HG03354 (cell line): ENCODE data around the gene ZPBP2.
"Not testable (repeated sequence)": the region's sequence is repeated elsewhere in the genome, so short reads cannot be mapped to it uniquely, and the experiment has no call there.

Source experiments
- ATAC-seq: cut with Tn5 transposase; IDR thresholded peaks from one replicate; pipeline ENCODE4 v1.9.1; 2021; ENCODE audit warnings: mild to moderate bottlenecking; ENCODE audit not compliant: unreplicated experiment, poor library complexity, severe bottlenecking

ZPBP2 gene, protein sequence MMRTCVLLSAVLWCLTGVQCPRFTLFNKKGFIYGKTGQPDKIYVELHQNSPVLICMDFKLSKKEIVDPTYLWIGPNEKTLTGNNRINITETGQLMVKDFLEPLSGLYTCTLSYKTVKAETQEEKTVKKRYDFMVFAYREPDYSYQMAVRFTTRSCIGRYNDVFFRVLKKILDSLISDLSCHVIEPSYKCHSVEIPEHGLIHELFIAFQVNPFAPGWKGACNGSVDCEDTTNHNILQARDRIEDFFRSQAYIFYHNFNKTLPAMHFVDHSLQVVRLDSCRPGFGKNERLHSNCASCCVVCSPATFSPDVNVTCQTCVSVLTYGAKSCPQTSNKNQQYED

DNA sequence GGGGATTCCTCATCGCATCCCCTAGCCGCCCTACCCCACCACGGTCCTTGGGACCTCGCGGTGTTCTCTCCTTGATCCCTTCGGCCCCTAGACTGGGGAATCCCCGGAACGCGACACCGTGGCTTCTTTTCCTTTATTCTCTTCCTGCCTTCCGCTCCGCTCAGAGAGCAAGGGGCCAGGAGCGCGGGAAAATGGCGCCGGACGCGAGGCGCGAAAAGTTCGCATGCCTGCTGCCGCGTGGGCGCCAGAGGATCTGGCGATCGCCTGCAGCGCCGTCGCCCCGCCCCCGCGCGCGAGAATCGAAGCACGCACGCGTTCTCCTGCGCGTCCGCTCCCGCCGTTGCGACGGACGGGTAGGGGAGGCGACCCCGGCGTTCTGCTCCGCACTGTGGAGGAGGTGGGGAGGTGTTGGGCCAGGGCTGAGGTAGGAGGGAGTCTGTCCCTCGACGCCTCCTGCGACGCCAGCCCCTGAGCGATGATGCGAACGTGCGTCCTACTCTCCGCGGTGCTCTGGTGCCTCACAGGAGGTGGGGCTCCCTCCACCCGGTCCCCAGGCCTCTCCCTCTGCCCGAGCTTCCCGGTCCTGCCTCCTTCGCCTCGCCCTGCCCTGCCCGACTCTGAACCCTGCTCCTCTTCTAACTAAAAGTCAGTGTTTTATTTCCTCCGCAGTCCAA is at the start of gene ZPBP2:
ZPBP2 (plus strand) TSS at position 323 of the 674 bp plus-strand sequence; CDS start at position 476, 153 bp downstream.
- no peak for ATAC-seq

DNA sequence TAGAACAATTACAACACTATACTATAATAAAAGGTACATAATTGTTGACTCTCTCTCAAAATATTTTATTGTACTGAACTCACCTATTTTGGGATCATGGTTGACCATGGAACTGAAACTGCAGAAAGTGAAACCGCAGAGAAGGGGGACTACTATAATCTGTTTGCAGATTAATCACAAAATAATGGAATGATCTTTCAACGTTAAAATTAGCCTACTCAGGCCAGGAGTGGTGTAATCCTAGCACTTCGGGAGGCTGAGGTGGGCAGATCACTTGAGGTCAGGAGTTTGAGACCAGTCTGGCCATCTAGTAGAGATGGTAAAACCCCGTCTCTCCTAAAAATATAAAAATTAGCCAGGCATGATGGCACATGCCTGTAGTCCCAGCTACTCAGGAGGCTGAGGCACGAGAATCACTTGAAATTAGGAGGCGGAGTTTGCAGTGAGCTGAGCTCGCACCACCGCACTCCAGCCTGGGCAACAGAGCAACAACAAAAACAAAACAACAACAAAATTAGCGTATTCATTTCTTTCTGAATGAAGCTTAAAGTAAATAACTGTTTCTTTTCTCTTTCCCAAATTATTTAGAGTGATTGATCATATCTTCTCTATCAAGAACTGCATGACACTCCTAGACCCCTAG is 49.5 kb upstream of the ZPBP2 start:
- no peak for ATAC-seq

DNA sequence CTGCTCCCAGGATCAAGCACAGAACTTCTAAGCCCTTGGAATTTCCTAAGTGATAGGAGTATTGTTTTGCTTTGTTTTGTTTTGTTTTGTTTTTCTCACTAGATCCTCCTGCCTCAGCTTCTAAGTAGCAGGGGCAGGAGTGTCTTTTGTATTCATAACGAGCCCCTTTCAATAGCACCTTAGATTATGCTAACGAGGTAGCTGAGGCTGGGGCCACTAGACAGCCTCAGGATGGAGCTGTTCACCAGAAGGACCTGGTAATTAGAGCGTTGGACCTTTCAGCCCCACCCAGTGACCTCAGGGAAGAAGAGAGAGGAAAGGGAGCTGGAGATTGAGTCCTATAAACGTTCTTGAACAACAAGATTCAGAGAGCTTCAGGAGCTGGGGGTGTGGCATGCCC is 47.5 kb upstream of the ZPBP2 start:
- ATAC-seq: no peak

DNA sequence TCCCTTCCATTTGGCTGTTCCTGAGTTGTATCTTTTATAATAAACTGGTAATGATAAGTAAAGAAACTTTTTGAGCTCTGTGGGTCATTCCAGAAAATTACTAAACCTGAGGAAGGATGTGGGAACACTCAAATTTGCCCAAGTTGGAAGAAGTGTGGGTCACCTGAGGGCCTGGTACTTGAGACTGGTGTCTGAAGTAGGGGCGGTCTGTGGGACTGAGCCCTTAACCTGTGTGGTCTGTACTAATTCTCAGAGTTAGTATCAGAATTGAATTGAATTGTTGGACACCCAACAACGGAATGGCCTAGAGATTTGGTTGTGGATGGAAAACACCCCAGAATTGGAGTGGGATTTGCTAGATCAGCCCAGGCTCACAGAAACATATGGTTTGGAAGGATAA is 47.0 kb upstream of the ZPBP2 start:
- no peak for ATAC-seq

DNA sequence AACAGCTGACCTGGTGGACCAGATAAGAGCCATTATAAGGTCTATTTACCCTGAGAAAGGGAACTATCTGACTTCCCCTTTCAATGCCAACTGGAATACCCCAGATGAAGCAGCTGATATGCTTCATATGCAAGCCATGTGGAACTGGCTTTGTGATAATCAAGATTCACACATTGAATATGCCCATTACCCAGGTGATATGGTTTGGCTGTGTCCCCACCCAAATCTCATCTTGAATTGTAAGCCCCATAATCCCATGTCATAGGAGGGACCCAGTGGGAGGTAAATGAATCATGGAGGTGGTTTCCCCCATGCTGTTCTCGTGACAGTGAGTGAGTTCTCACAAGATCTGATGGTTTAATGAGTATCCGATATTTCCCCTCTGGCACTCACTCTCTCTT is 46.0 kb upstream of the ZPBP2 start:
- no peak for ATAC-seq

DNA sequence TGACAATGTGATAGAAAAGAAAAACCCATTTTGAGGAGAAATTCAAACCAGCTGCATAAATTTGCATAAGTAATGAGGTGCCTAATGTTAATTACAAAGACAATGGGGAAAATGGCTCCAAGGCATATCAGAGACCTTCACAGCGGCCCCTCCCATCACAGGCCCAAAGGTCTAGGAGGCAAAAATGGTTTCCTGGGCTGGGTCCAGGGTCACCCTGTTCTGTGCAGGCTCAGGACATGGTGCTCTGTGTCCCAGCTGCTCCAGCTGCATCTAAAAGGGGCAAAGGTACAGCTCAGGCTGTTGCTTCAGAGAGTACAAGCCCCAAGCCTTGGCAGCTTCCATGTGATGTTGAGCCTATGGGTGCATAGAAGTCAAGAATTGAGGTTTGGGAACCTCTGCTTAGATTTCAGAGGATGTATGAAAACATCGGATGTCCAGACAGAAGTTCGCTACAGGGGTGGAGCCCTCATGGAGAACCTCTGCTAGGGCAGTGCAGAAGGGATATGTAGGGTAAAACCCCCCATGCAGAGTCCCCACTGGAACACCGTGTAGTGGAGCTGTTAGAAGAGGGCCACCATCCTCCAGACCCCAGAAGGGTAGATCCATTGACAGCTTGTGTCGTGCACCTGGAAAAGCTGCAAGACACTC is 44.5 kb upstream of the ZPBP2 start:
- ATAC-seq: no peak

DNA sequence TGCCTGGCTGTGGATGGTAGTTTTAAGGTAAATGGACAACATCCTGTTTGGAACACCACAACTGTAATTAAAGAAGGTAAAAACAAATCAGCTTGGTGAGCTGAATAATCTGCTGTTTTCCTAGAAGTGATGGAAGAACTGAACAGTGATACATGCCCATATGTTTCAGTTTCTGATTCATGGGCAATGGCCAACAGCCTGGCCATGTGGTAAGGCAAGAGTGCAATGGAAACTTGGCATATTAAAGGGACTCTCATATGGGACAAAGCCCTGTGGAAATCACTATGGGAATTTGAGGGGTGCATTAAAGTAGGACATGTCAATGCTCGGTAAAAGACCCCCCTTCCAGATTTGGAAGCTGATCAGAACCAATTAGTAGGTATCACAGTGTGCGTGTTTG is 41.7 kb upstream of the ZPBP2 start:
- ATAC-seq: no peak

DNA sequence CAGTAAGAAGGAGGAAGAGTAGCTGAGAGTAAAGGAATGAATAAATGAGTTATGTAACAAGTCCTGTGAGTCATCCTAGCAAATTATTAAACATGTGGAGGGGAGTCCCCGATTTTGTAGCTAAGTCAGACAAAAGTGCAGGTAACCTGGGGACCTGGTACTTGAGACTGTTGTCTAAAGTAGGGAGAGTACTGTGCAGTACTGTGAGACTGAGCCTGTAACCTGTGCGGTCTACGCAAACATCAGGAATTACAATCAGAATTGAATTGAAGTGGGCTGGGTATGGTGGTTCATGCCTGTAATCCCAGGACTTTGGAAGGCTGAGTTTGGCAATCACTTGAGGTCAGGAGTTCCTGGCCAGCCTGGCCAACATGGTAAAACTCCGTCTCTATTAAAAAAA is 39.6 kb upstream of the ZPBP2 start:
- ATAC-seq: no peak

DNA sequence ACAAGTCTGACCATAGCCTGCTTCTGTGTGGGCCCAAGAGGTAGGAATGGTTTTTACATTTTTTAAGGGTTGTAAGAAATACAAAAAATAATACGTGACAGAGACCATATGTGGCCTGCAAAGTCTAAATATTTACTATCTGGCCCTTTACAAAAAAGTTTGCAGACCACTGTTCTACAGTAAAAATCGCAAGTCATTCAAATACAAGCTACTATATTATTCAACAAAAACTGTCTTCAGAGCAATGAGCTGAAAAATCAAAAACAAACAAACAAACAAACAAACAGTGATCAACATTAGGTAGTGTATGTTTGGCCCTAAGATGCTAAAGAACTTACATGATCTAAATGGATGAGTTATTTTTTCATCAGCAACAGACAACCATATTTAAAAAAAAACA is 36.4 kb upstream of the ZPBP2 start:
- ATAC-seq: no peak

DNA sequence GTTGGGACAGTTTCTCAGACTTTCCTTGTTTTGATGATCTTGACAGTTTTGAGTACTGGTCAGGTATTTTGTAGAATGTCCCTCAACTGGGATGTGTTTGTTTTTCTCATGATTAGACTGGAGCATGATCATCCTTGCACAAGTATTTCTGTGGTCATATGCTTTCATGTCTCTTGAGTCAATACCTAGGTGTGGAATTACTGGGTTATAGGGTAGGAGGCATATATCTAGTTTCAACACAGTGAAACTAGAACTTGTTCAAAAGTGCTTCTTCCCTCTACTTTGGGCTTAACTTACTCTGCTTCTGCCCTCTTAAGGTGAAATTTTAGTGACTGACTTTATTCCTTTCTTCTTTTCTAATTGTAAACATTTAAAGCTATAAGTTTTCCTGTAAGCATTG is 34.0 kb upstream of the ZPBP2 start:
- no peak for ATAC-seq

DNA sequence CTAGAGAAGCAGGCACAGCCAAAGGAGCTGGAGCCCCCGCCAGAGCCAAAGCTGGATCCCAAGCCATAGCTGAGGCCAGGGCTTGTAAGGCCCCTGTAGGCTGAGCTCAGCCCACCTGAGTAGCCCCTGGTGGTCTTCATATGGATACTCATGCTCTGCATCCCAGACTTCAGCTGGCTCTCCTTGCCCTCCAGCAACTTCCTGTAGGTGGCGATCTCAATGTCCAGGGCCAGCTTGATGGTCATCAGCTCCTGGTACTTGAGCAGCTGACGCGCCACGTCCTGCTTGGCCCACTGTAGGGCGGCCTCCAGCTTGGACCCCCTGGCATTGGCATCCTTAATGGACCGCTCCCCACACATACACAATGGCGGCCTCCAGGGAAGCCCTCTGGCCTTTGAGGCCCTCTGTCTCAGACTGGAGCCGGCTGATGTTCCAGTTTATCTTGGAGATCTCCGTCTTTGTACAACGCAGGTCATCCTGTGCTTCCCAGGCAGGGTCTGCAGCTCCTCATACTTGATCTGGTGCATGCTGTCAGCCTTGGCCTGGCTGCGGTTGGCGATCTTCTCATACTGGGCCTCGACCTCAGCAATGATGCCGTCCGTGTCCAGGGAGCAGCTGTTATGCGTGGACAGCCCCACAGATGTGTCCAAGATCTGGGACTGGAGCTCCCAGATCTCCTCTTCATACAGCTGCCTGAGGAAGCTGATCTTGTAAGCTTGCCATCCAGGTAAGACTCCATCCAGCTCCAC is 32.8 kb upstream of the ZPBP2 start:
- no peak for ATAC-seq

DNA sequence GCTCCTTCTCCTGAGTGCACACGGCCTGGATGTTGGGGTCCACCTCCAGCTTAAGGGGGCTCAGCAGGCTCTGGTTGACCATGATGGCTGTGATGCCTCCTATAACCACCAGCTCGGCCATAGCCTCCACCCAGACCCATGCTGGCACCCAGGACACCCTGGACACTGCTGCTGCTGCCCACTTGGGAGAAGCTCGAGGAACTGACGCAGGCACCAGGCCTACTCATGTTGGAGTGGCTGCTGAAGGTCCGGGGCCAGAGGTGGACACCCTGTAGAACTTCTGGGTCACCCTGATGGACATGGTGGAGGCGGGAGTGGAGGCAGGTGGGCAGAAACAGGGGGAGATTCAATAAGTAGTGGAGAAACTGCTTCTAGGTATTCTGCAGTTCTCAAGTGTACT is 31.9 kb upstream of the ZPBP2 start:
- no peak for ATAC-seq

DNA sequence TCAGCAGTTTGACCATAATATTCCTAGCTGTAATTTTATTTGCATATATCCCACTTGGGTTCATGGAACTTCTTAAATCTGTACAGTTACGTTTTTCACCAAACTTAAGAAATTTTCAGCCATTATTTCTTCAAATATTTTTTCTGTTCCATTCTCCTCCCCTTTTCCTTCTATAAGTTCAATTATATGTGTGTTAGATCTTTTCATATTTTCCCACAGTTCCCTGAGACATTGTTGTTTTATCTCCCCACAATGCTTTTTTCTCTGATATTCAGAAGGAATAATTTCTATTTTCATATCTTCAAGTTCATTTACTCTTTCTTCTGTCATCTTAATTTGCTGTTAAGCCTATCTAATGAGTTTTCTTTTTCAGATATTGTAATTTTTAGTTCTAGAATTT is 29.9 kb upstream of the ZPBP2 start:
- no peak for ATAC-seq

DNA sequence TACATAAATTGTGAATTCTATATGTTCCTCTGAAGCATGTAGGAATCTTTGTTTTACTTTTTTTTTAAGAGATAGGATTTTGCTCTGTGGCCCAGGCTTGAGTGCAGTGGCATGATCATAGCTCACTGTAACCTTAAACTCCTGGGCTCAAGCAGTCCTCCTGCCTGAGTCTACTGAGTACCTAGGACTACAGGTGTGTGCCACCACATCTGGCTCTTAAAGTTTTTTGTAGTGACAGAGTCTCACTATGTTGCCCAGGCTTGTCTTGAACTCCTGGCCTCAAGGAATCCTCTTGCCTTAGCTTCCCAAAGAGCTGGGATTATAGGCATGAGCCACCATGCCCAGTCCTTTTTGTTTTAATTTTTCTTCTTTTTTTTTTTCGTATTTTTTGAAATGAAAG is 29.2 kb upstream of the ZPBP2 start:
- no peak for ATAC-seq

DNA sequence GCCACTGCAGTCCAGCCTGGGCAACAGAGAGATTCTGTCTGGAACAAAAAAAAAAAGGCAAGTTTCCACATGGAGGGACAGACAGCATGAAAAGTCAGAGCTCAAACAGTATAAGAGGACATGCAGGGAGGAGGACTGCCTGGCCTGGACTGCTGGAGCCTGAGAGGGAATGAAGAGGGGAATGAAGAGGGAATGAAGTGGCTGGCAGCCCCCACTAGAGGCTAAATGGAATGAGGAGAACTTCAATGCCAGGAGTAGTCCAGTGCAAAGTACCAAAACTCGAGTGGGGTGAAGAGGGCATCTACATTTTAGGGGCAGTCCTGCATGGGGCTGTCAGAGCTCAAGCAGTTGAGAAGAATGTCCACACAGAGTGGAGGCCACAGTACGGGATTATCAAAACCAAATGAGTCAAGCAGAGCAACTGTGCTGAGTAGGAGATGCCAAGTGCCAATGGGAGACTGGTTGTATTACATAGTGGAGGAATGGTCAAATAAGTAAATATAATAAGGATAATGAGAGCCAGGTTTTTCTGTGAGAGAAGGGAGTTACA is 26.8 kb upstream of the ZPBP2 start:
- ATAC-seq: no peak

DNA sequence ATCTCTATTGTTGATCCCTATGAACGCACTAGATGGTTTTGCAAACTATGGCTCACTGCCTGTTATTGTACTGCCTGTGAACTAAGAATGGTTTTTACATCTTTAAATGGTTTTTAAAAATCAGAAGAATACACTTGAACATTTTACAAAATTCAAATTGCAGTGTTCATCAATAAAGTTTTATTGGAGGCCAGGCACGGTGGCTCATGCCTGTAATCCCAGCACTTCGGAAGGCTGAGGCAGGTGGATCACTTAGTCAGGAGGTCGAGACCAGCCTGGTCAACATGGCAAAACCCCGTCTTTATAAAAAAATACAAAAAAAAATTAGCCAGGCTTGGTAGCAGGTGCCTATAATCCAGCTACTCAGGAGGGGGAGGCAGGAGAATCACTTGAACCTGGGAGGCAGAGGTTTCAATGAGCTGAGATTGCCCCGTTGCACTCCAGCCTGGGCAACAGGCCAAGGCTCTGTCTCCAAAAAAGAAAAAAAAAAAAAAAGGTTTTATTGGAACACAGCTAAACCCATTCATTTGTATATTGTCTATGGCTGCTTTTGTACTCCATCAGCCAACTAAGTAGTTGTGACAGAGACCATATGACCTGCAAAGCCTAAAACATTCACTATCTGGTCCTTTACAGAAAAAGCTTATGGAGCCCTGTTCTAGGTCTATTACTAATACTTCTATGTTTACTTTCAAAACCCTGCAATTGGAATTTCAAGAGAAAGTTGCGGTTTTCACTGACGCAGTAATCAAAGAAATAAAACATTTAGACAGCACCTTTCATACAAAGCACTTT is 22.8 kb upstream of the ZPBP2 start:
- ATAC-seq: no peak

DNA sequence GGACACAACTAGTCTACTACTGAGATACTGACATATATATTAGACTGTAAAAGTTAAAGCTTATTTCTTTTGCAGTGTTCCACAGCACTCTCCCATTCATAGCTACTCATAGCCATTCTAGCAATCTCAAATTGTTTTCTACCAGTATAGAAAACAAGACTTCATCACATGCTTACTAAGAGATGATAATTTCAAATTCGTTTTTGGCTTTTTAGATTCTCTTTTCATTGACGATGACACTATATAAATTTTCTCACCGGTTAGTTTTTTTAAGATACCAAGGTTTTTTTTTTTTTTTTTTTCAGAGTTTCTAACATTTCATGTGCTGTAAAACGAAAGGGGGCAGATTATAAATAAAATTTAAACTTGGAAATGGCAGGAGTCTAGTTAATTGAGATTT is 21.8 kb upstream of the ZPBP2 start:
- no peak for ATAC-seq

DNA sequence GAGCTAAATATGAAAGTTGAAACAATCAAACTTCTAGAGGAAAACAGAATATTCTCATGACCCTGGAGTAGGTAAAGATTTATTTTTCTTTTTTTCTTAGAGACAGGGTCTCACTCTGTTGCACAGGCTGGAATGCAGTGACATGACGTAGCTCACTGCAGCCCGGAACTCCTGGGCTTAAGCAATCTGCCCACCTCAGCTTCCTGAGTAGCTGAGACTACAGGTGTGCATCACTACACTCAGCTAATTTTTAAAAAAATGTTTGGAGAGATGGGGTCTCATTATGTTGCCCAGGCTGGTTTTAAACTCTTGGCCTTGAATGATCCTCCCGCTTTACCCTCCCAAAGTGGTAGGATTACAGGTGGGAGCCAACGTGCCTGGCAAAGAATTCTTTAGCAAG is 19.4 kb upstream of the ZPBP2 start:
- no peak for ATAC-seq

DNA sequence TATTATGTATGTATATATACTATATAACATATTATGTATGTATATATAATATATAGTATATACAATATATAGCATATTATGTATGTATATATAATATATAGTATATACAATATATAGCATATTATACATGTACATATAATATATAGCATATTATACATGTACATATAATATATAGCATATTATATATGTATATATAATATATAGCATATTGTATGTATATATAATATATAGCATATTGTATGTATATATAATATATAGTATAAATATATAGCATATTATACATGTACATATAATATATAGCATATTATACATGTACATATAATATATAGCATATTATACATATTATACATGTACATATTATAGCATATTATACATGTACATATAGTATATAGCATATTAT is 17.8 kb upstream of the ZPBP2 start:
- ATAC-seq: not testable (repeated sequence)
